ENCODE measurements around the gene LRG1.

Gene LRG1

DNA sequence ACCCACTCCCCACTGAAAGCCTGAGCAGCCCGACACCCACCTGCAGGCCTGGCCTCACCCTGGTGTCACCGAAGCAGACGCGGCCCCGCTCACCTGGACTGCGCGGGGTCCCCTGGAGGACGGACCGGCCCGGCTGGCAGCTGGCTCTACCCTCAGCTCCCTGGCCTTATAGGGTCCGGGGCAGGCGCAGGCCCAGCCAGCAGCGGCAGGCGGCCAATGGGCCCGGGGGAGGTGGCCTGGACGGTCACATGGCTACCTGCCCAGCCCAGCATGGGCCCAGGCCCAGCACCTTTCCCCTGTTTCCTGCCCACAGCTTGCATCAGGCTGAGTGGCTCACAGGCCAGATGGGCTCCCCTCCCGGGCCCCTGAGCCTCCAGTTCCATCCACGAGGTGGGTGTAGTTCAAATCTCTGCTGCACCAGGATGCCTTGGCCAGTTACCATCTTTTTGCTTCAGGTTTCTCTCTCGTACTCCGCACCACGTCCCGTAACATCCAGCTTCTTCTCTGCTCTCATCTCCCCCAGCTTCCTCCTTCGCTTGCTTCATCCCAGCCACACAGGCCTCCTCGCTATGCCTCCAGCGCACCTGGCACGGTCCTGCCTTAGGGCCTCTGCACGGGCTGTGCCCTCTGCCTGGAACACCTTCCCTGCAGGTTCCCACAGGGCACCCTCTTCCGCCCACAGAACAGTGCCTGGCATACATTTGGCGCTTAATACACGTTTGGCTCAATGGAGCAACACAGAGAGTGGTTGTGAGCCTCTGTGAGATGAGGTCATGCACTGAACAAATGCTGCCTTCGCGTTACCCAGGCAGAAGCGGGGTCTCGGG, 21.3 kb downstream of the LRG1 start, which contains the start of gene PLIN4:
Gene PLIN4, minus strand, starts transcription at position 142 of the 827 bp plus-strand sequence. CDS start 214 bp downstream, outside the sequence.
- no peak within 1 kb of the TSS for H3K27ac ChIP-seq (replicated peaks)
- no peaks in the 10 kb centered on the region for H3K27me3 ChIP-seq (ENCODE audit: insufficient read depth, poor library complexity, severe bottlenecking)
- DNase-seq (ENCODE audit: low read depth in 1 of 2, low spot score in 1 of 2) = peak in 1 of 2 experiments; percentile 59
- TF ChIP-seq, protein P1, sequence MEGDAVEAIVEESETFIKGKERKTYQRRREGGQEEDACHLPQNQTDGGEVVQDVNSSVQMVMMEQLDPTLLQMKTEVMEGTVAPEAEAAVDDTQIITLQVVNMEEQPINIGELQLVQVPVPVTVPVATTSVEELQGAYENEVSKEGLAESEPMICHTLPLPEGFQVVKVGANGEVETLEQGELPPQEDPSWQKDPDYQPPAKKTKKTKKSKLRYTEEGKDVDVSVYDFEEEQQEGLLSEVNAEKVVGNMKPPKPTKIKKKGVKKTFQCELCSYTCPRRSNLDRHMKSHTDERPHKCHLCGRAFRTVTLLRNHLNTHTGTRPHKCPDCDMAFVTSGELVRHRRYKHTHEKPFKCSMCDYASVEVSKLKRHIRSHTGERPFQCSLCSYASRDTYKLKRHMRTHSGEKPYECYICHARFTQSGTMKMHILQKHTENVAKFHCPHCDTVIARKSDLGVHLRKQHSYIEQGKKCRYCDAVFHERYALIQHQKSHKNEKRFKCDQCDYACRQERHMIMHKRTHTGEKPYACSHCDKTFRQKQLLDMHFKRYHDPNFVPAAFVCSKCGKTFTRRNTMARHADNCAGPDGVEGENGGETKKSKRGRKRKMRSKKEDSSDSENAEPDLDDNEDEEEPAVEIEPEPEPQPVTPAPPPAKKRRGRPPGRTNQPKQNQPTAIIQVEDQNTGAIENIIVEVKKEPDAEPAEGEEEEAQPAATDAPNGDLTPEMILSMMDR (IDR thresholded peaks at IDR 0.05; ENCODE audit: insufficient read depth, low read length) = no peak
- TF ChIP-seq GABPA (IDR thresholded peaks at IDR 0.05; ENCODE audit: low read depth) (no peak), SPI1 (IDR thresholded peaks at IDR 0.05; ENCODE audit: borderline replicate concordance, low read depth) (no peak), POLR2AphosphoS5 (IDR thresholded peaks at IDR 0.05; ENCODE audit: low read depth) (no peak)
- TF ChIP-seq, protein P2, sequence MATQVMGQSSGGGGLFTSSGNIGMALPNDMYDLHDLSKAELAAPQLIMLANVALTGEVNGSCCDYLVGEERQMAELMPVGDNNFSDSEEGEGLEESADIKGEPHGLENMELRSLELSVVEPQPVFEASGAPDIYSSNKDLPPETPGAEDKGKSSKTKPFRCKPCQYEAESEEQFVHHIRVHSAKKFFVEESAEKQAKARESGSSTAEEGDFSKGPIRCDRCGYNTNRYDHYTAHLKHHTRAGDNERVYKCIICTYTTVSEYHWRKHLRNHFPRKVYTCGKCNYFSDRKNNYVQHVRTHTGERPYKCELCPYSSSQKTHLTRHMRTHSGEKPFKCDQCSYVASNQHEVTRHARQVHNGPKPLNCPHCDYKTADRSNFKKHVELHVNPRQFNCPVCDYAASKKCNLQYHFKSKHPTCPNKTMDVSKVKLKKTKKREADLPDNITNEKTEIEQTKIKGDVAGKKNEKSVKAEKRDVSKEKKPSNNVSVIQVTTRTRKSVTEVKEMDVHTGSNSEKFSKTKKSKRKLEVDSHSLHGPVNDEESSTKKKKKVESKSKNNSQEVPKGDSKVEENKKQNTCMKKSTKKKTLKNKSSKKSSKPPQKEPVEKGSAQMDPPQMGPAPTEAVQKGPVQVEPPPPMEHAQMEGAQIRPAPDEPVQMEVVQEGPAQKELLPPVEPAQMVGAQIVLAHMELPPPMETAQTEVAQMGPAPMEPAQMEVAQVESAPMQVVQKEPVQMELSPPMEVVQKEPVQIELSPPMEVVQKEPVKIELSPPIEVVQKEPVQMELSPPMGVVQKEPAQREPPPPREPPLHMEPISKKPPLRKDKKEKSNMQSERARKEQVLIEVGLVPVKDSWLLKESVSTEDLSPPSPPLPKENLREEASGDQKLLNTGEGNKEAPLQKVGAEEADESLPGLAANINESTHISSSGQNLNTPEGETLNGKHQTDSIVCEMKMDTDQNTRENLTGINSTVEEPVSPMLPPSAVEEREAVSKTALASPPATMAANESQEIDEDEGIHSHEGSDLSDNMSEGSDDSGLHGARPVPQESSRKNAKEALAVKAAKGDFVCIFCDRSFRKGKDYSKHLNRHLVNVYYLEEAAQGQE (IDR thresholded peaks at IDR 0.05; ENCODE audit: insufficient replicate concordance, low read depth) = no peak
- H3K4me3 ChIP-seq (replicated peaks; ENCODE audit: insufficient read depth, low read length) = no peak within 1 kb of the TSS

DNA sequence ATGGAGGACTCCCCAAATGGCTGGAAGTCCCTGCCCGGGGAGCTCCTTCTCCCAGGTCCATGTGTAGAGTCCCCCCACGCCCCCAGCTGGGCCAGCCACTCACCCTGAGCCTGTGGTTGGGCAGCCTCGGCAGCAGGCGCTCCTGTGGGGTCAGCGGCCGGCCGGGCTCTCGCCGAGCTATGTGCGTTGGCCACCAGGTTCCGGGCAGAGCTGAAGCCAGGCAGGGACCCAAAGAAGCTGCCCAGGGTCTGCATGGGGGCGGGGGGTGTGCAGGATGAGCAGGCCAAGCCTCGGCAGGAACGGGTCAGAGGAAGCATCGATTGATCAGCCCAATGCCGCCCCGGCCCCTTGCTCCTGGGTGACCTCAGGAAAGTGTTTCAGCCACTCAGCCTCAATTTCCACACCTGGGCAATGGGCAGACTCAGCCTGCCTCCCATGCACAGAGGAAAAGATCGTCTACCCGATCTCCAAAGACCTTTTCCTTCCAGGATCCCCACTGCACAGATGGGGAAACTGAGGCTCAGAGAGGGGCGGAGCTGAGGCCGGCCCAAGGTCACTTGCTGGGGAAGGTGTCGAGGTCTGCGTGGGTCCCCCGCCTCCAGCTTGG, 22.3 kb downstream of the LRG1 start:
- no peak overlapping the region for H3K27ac ChIP-seq (replicated peaks)
- no peak for TF ChIP-seq GABPA (IDR thresholded peaks at IDR 0.05; ENCODE audit: low read depth)
- TF ChIP-seq, protein P1 (IDR thresholded peaks at IDR 0.05; ENCODE audit: insufficient read depth, low read length) = no peak
- TF ChIP-seq, protein P2 (IDR thresholded peaks at IDR 0.05; ENCODE audit: insufficient replicate concordance, low read depth) = no peak
- H3K4me3 ChIP-seq (replicated peaks; ENCODE audit: insufficient read depth, low read length) = no peak overlapping the region
- no peak for DNase-seq (ENCODE audit: low read depth in 1 of 2, low spot score in 1 of 2)
- no peaks in the 10 kb centered on the region for H3K27me3 ChIP-seq (ENCODE audit: insufficient read depth, poor library complexity, severe bottlenecking)

DNA sequence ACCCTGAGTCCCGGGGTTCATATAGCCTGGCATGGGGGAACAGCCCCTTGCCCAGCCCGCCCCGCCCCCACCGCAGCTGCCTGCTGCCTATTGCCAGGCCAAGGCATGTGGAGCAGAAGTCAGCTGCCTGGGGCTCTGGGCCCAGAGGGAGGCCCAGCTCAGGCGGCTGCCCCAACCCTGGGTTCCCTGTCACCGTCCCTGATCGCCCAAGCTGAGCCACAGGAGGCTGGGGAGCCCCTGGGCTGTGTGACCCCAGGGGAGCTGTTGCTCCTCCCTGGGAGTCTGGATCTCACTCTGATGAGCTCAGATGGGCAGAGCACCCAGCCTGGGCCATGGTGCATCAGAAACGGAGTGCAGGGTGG, 22.9 kb downstream of the LRG1 start:
- Histone ChIP-seq H3K4me3 (replicated peaks; ENCODE audit: insufficient read depth, low read length) (no peak overlapping the region), H3K27ac (replicated peaks) (no peak overlapping the region), H3K27me3 (ENCODE audit: insufficient read depth, poor library complexity, severe bottlenecking) (no peaks in the 10 kb centered on the region)
- no peak for TF ChIP-seq GABPA (IDR thresholded peaks at IDR 0.05; ENCODE audit: low read depth)
- TF ChIP-seq, protein P2 (IDR thresholded peaks at IDR 0.05; ENCODE audit: insufficient replicate concordance, low read depth) = no peak
- DNase-seq (ENCODE audit: low read depth in 1 of 2, low spot score in 1 of 2) = no peak
